ENCODE measurements around the gene NAV2.

Gene NAV2

GRCh38 chr11:20055312-20055711 is 342.7 kb downstream of the NAV2 start:
- no peak for TF ChIP-seq JUND (IDR thresholded peaks at IDR 0.05; ENCODE audit: low read depth)
- DNase-seq (ENCODE audit: low read depth in 1 of 2, low spot score in 1 of 2) = no peak
- in situ Hi-C loops (cut with HindIII; ENCODE audit: low pct_unique_long_range_greater_than_20kb, low sequenced_read_pairs) = no loop called here

- in situ Hi-C loops (cut with HindIII; ENCODE audit: low pct_unique_long_range_greater_than_20kb, low sequenced_read_pairs) = no loop called here
- no peak for TF ChIP-seq JUND (IDR thresholded peaks at IDR 0.05; ENCODE audit: low read depth)
- no peak for DNase-seq (ENCODE audit: low read depth in 1 of 2, low spot score in 1 of 2)
Measured at GRCh38 chr11:20056109-20056949, 343.7 kb downstream of the NAV2 start.

GRCh38 chr11:20056950-20057943 is 344.6 kb downstream of the NAV2 start:
- no peak for DNase-seq (ENCODE audit: low read depth in 1 of 2, low spot score in 1 of 2)
- no peak for TF ChIP-seq JUND (IDR thresholded peaks at IDR 0.05; ENCODE audit: low read depth)
- in situ Hi-C loops (cut with HindIII; ENCODE audit: low pct_unique_long_range_greater_than_20kb, low sequenced_read_pairs) = no loop called here

- in situ Hi-C loops (cut with HindIII; ENCODE audit: low pct_unique_long_range_greater_than_20kb, low sequenced_read_pairs) = no loop called here
- no peak for DNase-seq (ENCODE audit: low read depth in 1 of 2, low spot score in 1 of 2)
- no peak for TF ChIP-seq JUND (IDR thresholded peaks at IDR 0.05; ENCODE audit: low read depth)
Measured at GRCh38 chr11:20058749-20059458, 346.3 kb downstream of the NAV2 start.

- TF ChIP-seq JUND (IDR thresholded peaks at IDR 0.05; ENCODE audit: low read depth) = no peak
- DNase-seq (ENCODE audit: low read depth in 1 of 2, low spot score in 1 of 2) = no peak
- in situ Hi-C loops (cut with HindIII; ENCODE audit: low pct_unique_long_range_greater_than_20kb, low sequenced_read_pairs) = no loop called here
Measured at GRCh38 chr11:20059587-20060021, 347.0 kb downstream of the NAV2 start.

- no peak for DNase-seq (ENCODE audit: low read depth in 1 of 2, low spot score in 1 of 2)
- TF ChIP-seq JUND (IDR thresholded peaks at IDR 0.05; ENCODE audit: low read depth) = no peak
- in situ Hi-C loops (cut with HindIII; ENCODE audit: low pct_unique_long_range_greater_than_20kb, low sequenced_read_pairs) = no loop called here
Measured at GRCh38 chr11:20060181-20060580, 347.5 kb downstream of the NAV2 start.

- DNase-seq (ENCODE audit: low read depth in 1 of 2, low spot score in 1 of 2) = no peak
- in situ Hi-C loops (cut with HindIII; ENCODE audit: low pct_unique_long_range_greater_than_20kb, low sequenced_read_pairs) = no loop called here
Measured at GRCh38 chr11:20060647-20061205, 348.1 kb downstream of the NAV2 start.

GRCh38 chr11:20061776-20062175 is 349.1 kb downstream of the NAV2 start:
- DNase-seq (ENCODE audit: low read depth in 1 of 2, low spot score in 1 of 2) = no peak
- in situ Hi-C loops (cut with HindIII; ENCODE audit: low pct_unique_long_range_greater_than_20kb, low sequenced_read_pairs) = no loop called here

More at GRCh38 chr11:20060647-20061205, 348.1 kb downstream of the NAV2 start:
- TF ChIP-seq JUND (IDR thresholded peaks at IDR 0.05; ENCODE audit: low read depth) = no peak

GRCh38 chr11:20064961-20065405 is 352.3 kb downstream of the NAV2 start:
- no peak for TF ChIP-seq JUND (IDR thresholded peaks at IDR 0.05; ENCODE audit: low read depth)
- DNase-seq (ENCODE audit: low read depth in 1 of 2, low spot score in 1 of 2) = no peak
- in situ Hi-C loops (cut with HindIII; ENCODE audit: low pct_unique_long_range_greater_than_20kb, low sequenced_read_pairs) = no loop called here

More at GRCh38 chr11:20061776-20062175, 349.1 kb downstream of the NAV2 start:
- no peak for TF ChIP-seq JUND (IDR thresholded peaks at IDR 0.05; ENCODE audit: low read depth)

- in situ Hi-C loops (cut with HindIII; ENCODE audit: low pct_unique_long_range_greater_than_20kb, low sequenced_read_pairs) = no loop called here
- DNase-seq (ENCODE audit: low read depth in 1 of 2, low spot score in 1 of 2) = no peak
- TF ChIP-seq JUND (IDR thresholded peaks at IDR 0.05; ENCODE audit: low read depth) = no peak
Measured at GRCh38 chr11:20065406-20065805, 352.8 kb downstream of the NAV2 start.

- DNase-seq (ENCODE audit: low read depth in 1 of 2, low spot score in 1 of 2) = no peak
- in situ Hi-C loops (cut with HindIII; ENCODE audit: low pct_unique_long_range_greater_than_20kb, low sequenced_read_pairs) = no loop called here
- TF ChIP-seq JUND (IDR thresholded peaks at IDR 0.05; ENCODE audit: low read depth) = no peak
Measured at GRCh38 chr11:20066013-20066782, 353.6 kb downstream of the NAV2 start.

Measured in T47D (cell line).